CD4-positive, alpha-beta T cell (primary cell): ENCODE data around the gene RYK. TPM values are rescaled to one million over a fixed set of nuclear protein-coding genes. Genes with fewer than 3 reads are reported as not detected.

Experiments
- ATAC-seq: fragments of 200-7000 bp; cut with Tn5 transposase; one replicate; pipeline ENCODE4 v1.10.0; 2022; ENCODE audit warnings: mild to moderate bottlenecking; ENCODE audit not compliant: poor library complexity
- CTCF ChIA-PET: fragments of 350-600 bp; sonication (Branson Sonifier 250); formaldehyde crosslinking; loops from one replicate; lab custom pipeline; 2021; ENCODE audit warnings: antibody characterized with exemption, inconsistent platforms; lab: Charles Lee
- POLR2A ChIA-PET: fragments of 350-600 bp; sonication (Branson Sonifier 250); formaldehyde crosslinking; loops from one replicate; lab custom pipeline; 2021; ENCODE audit warnings: antibody characterized with exemption, inconsistent platforms; lab: Charles Lee
- DNase-seq, 14 experiments: peaks; one replicate each; pipeline ENCODE4 v3.0.0-alpha.2; 2013 to 2020; ENCODE audit warnings: mixed read lengths in 2 of 14
- H3K27ac ChIP-seq, 2 donors: one replicate each; pipeline versions ENCODE4 v1.5.1 to v1.7.0; 2013; ENCODE audit warnings: low read length in 2 of 2, low read depth in 1 of 2, mild to moderate bottlenecking in 1 of 2
- H3K27me3 ChIP-seq, 2 experiments: 1 replicate in 1 of 2; 2 replicates in 1 of 2; pipeline versions ENCODE4 v1.6.1 to v1.7.0; 2013; ENCODE audit warnings: low read length in 2 of 2, control low read depth in 1 of 2, mild to moderate bottlenecking in 1 of 2, moderate library complexity in 1 of 2; ENCODE audit not compliant: insufficient read depth in 2 of 2, control insufficient read depth in 1 of 2
- H3K36me3 ChIP-seq: one replicate; pipeline ENCODE4 v1.6.1; 2013; ENCODE audit warnings: low read length, control low read depth; ENCODE audit not compliant: insufficient read depth
- H3K4me1 ChIP-seq: one replicate; pipeline ENCODE4 v1.6.1; 2013; ENCODE audit warnings: low read length, control low read depth; ENCODE audit not compliant: insufficient read depth
- H3K4me3 ChIP-seq: one replicate; pipeline ENCODE4 v1.5.1; 2013; ENCODE audit warnings: mild to moderate bottlenecking, low read length, moderate library complexity
- H3K9me3 ChIP-seq, 2 experiments: 1 replicate in 1 of 2; 2 replicates in 1 of 2; pipeline versions ENCODE4 v1.6.1 to v1.7.0; 2013; ENCODE audit warnings: low read length in 2 of 2, mild to moderate bottlenecking in 2 of 2, control low read depth in 1 of 2, moderate library complexity in 1 of 2; ENCODE audit not compliant: control insufficient read depth in 1 of 2, insufficient read depth in 1 of 2
- H3K27ac Mint-ChIP-seq: one replicate; pipeline ENCODE4 v1.8.0; 2020; ENCODE audit warnings: mixed read lengths
- H3K27me3 Mint-ChIP-seq: one replicate; pipeline ENCODE4 v1.8.0; 2021; ENCODE audit warnings: mixed read lengths
- H3K36me3 Mint-ChIP-seq: one replicate; pipeline ENCODE4 v1.8.0; 2021; ENCODE audit warnings: low read depth, mixed read lengths
- H3K4me1 Mint-ChIP-seq: one replicate; pipeline ENCODE4 v1.8.0; 2021; ENCODE audit warnings: low read depth, mixed read lengths
- H3K4me3 Mint-ChIP-seq: one replicate; pipeline ENCODE4 v1.8.0; 2020; ENCODE audit warnings: mild to moderate bottlenecking, mixed read lengths
- H3K9me3 Mint-ChIP-seq: one replicate; pipeline ENCODE4 v1.8.0; 2020; ENCODE audit warnings: mixed read lengths
- intact Hi-C, 2 experiments: fragments of 100-400 bp; cut with DNase I in 1 of 2; cut with micrococcal nuclease in 1 of 2; formaldehyde crosslinking; loops; one replicate each; pipeline versions ENCODE4 v1.15.1 to v1.9.0; 2023 to 2025; cut with DNase I, micrococcal nuclease
- total RNA-seq, 174 experiments: library from RNA in 2 of 174; stranded (reverse) in 2 of 174; gene quantifications; one replicate each; pipeline ENCODE4 v1.2.3 and lab custom pipeline; 2021 to 2026
- TF ChIP-seq, protein P1 (sequence below): fragments of 200-600 bp; IDR thresholded peaks from one replicate; pipeline ENCODE4 v1.8.0; 2022; ENCODE audit warnings: antibody characterized with exemption, mild to moderate bottlenecking

Gene RYK
- total RNA-seq, 2 experiments from 2014 or later = 57.6 to 59.2 TPM

DNA sequence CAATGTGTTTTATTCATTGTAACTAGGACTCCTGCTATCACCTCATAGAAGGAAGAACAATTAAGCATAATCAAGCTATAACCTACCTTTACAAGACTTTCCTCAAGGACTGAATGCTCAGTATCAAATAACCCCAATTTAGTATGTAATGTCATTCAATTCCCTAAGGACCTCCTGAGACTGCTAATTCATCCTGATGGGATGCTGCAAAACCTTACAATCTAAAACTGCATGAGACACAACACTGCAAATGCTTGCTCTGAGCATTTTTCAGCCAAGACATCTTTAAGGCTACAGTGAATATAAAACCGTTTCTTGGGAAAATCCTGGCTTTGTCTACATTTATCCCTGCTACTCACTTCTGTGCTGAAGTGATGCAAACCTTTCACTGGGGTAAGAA is 69.9 kb downstream of the RYK start:
- H3K4me1 Mint-ChIP-seq = peaks cover 3% of the 10 kb centered on the region
- intact Hi-C loops = no loop called here
- no peaks in the 10 kb centered on the region for H3K9me3 ChIP-seq
- no peak overlapping the region for H3K4me3 ChIP-seq
- no peak overlapping the region for H3K4me3 Mint-ChIP-seq
- peaks cover 33% of the 10 kb centered on the region for H3K36me3 ChIP-seq
- no peaks in the 10 kb centered on the region for H3K27me3 Mint-ChIP-seq
- no peaks in the 10 kb centered on the region for H3K9me3 Mint-ChIP-seq
- H3K27ac ChIP-seq = no peak overlapping the region
- TF ChIP-seq, protein P1, sequence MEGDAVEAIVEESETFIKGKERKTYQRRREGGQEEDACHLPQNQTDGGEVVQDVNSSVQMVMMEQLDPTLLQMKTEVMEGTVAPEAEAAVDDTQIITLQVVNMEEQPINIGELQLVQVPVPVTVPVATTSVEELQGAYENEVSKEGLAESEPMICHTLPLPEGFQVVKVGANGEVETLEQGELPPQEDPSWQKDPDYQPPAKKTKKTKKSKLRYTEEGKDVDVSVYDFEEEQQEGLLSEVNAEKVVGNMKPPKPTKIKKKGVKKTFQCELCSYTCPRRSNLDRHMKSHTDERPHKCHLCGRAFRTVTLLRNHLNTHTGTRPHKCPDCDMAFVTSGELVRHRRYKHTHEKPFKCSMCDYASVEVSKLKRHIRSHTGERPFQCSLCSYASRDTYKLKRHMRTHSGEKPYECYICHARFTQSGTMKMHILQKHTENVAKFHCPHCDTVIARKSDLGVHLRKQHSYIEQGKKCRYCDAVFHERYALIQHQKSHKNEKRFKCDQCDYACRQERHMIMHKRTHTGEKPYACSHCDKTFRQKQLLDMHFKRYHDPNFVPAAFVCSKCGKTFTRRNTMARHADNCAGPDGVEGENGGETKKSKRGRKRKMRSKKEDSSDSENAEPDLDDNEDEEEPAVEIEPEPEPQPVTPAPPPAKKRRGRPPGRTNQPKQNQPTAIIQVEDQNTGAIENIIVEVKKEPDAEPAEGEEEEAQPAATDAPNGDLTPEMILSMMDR = no peak
- ATAC-seq = no peak
- ChIA-PET CTCF (no interaction called here), POLR2A (no interaction called here)
- no peaks in the 10 kb centered on the region for H3K4me1 ChIP-seq
- no peak overlapping the region for H3K27ac Mint-ChIP-seq
- no peak for DNase-seq
- peaks cover 76% of the 10 kb centered on the region for H3K36me3 Mint-ChIP-seq
- no peaks in the 10 kb centered on the region for H3K27me3 ChIP-seq

DNA sequence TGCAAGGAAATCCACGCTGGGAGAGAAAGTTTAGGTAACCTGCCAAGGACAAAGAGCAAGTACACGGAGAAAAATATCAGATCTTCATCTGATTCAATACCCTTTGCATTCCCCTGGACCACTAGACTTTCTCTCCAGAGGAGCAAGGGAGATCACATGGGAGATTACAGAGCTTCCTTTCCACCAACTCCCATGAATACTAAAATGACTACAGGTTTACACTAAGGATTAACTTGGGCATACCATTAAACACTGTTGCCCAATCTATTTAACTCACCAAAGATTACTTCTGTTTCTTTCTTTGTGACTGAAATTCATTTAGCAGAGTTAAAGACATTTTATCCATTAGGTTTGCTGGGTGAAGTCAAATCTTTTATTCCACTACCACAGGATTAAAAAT is 71.2 kb downstream of the RYK start:
- no peaks in the 10 kb centered on the region for H3K27me3 Mint-ChIP-seq
- intact Hi-C loops = no loop called here
- TF ChIP-seq, protein P1 = no peak
- no peak overlapping the region for H3K27ac ChIP-seq
- no peak overlapping the region for H3K4me3 ChIP-seq
- H3K4me1 ChIP-seq = no peaks in the 10 kb centered on the region
- H3K27me3 ChIP-seq = no peaks in the 10 kb centered on the region
- no peak overlapping the region for H3K4me3 Mint-ChIP-seq
- no peak overlapping the region for H3K27ac Mint-ChIP-seq
- H3K4me1 Mint-ChIP-seq = no peaks in the 10 kb centered on the region
- ChIA-PET CTCF (interaction anchor here (1.0 kb wide), 1 partner anchor 9 kb away, joined by 3 read pairs; no protein-coding TSS in a partner anchor), POLR2A (interaction anchor here (0.9 kb wide), 1 partner anchor 53 kb away, joined by 3 read pairs; no protein-coding TSS in a partner anchor)
- DNase-seq (no peak), ATAC-seq (no peak)
- H3K9me3 ChIP-seq = no peaks in the 10 kb centered on the region
- no peaks in the 10 kb centered on the region for H3K9me3 Mint-ChIP-seq
- peaks cover 84% of the 10 kb centered on the region for H3K36me3 Mint-ChIP-seq
- H3K36me3 ChIP-seq = peaks cover 45% of the 10 kb centered on the region

DNA sequence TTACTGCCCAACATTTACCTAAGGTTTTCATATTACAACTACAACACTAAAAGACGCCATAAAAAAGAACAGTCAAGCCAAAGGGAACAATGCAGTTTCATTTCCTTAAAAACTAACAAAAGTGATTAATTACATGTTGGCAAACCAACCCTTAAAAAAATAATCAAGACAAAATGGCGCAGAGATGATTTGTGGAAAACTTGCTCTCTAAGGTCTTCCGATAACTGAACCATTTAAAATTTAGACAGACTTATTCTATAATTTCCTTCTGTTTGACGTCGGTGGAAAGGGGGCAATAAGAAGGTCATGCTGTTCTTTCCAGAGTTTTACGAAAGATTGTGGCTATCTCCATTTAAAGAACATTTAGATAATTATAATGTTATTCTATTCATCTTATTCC is 87.6 kb downstream of the RYK start:
- Mint-ChIP-seq H3K4me1 (no peaks in the 10 kb centered on the region), H3K9me3 (no peaks in the 10 kb centered on the region), H3K27me3 (no peaks in the 10 kb centered on the region), H3K36me3 (peaks cover 88% of the 10 kb centered on the region), H3K4me3 (no peak overlapping the region), H3K27ac (no peak overlapping the region)
- ATAC-seq (no peak), DNase-seq (no peak)
- TF ChIP-seq, protein P1 = no peak
- intact Hi-C loops = no loop called here
- H3K27ac ChIP-seq = no peak overlapping the region
- POLR2A ChIA-PET = no interaction called here
- no peaks in the 10 kb centered on the region for H3K9me3 ChIP-seq
- no peak overlapping the region for H3K4me3 ChIP-seq
- CTCF ChIA-PET = no interaction called here
- H3K36me3 ChIP-seq = peaks cover 41% of the 10 kb centered on the region
- H3K27me3 ChIP-seq = no peaks in the 10 kb centered on the region
- H3K4me1 ChIP-seq = no peaks in the 10 kb centered on the region
